Activated CD8-positive, alpha-beta memory T cell treated with anti-CD3 and anti-CD28 coated beads, Interleukin-2, amount 50 U/mL, for 1 hour (primary cell): Measurements from ENCODE around the gene MEAK7.

ENCODE experiments used
- DNase-seq: peaks from one replicate; pipeline ENCODE4 v3.0.0-alpha.2; 2020; ENCODE audit errors: extremely low read depth

MEAK7 gene

DNA sequence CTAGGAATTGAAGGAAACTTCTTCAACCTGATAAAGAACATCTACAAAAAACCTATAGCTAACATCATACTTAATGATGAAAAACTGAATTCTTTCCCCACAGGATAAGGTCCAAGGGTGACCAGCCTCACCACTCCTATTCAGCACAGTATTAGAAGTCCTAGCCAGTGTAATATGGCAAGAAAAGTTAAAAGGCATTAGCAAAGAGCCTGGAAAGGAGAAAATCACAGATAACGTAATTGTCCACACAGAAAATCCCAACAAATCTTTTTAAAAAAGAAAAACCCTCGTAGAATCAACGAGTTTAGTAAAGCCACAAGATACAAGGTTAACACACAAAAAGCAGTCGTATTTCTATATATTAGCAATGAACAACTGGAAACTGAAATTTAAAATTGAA is 37.8 kb downstream of the MEAK7 start:
- no peak for DNase-seq

DNA sequence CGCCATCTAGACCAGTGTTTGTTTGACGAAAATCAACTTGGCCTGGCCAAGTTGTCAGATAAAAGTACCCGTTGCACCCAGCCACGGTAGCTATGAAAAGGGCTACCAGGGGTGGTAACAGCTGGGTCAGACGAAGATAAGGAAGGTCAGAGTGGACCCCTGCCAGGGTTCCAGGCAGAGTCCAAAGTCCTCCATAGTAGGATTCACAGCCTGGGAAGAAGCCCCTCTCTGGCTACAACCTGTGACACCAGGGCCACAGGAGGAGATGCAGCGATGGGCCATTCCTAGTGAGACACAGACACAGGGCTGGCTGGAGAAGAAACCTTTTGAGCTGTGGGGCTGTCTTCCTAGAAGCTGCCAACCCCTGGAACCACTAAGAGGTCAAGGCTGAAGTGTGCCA is 39.3 kb downstream of the MEAK7 start:
- DNase-seq, result no peak

DNA sequence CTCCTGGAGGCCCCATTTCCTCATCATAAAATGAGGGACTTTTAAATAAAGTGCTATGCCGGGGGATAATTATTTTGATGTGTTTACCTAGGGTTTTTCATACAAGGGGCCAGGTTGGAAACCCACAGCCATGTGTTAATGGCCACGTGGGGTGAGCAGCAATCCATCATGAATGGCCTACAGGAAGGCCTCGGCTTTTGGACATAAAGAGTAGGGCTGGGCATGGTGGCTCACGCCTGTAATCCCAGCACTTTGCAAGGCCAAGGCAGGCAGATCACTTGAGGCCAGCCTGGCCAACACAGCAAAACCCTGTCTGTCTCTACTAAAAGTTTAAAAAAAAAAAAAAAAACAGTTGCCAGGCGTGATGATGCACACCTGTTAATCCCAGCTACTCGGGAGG is 40.3 kb downstream of the MEAK7 start:
- DNase-seq, result no peak

DNA sequence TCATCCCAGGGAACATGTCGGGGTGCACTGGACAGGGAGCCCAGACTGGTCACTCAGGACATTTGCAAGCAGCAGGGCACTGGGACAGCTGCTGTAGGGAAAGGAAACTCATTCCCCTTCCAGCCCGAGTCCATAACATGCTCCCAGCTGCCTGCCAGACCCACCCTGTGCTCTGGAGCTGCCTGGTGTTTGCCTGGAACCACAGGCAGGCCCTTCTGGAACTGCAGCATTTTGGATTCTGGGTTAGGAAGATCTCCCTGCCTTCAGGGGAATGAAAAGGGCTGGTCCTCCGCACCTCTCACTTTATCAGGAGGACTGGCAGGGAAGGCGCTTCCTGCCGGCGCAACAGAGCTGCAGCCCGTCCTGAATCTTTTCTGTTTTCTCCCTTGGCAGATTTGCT is 41.2 kb downstream of the MEAK7 start:
- no peak for DNase-seq

DNA sequence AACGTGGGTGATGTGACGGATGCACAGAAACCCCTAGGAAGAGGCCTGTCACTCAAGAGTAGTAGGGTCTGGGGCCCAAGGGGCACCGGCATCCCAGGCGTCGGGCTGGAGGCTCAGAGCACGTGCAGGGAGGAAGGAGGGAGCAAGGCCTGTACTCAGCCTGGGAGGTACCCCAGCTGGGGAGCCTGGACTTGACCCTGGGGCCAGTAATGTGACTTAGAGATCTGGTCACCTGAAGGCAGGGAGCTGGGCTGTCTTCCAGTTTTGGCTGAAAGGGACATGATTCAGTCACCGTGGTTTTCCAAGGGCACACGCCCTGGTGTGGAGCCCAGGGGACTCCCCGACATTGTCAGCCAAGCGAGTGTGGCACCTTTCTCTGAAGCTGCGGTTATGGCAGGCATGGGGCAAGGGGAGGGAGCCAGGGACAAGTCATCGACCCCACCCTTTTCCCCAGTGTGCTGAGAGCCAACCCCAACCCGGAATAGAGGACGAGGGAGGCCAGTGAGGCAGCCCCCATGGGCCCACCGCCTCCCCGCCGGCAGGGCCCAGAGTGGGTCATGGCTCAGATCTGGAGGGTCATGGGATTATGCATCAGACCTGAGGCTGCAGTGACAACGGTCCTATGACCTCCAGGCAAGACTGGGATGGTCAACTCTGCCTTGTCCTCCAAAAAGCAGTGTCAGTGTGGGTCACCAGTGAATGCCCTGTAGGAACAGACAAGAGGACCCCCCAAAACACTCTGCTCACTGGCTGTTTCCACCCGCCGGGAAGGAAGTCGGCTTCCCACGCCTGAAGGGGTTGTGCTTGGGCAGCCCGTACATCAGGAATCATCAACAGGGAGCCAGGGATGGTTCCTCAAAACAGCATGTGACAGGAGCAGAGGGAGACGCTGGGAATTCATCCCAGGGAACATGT is 41.9 kb downstream of the MEAK7 start:
- no peak for DNase-seq

DNA sequence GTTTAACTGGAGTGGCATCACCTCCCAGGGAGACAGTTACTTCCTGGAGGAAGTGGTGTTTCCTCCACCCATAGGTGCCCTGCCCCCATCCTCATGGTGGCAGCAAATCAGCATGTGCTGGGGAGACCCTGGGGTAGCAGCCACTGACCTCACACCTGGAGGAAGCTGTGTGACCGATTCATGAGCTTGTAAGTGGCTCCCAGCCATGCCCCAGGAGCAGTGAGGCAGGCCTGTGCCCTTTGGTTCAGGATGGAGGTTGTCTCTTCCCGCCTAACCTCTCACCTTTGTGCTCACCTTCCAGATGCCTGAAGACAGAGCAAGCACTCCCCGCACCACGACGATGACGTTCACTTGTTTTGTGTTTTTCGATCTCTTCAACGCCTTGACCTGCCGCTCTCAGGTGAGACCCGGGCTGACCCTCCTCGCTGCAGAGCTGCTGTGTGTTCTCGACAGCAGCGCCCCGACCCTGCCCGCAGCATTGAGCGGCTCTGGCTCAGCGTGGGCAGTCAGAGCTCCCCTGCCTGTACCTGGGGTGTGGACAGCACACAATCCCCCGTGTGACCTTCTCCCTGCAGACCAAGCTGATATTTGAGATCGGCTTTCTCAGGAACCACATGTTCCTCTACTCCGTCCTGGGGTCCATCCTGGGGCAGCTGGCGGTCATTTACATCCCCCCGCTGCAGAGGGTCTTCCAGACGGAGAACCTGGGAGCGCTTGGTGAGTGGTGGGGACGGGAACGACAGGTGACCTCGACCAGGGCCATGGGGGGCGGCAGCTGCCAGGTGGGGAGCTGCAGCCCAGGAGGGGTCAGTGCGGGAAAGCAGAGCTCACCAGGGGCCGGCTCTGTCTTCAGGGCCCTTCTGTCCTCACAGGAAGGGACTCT is 42.8 kb downstream of the MEAK7 start:
- DNase-seq, result no peak

DNA sequence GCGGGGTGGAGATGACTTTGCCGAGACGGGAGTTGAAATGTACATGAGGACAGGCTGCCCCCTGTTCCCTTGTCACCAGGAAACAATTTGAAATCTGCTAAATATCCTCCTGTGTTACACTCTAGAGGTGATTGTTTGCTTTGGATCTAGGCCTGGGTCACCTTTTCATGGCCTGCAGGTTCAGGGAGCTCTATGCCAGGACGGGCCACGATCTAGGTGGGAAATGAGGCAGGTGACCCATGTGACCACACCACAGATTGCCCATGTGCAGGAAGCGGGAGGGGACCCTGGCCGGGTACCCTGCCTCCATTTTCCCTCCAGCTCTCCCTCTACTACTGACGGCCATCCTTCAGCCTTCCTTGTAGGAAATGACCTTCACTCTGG is 43.4 kb downstream of the MEAK7 start:
- DNase-seq, result no peak

DNA sequence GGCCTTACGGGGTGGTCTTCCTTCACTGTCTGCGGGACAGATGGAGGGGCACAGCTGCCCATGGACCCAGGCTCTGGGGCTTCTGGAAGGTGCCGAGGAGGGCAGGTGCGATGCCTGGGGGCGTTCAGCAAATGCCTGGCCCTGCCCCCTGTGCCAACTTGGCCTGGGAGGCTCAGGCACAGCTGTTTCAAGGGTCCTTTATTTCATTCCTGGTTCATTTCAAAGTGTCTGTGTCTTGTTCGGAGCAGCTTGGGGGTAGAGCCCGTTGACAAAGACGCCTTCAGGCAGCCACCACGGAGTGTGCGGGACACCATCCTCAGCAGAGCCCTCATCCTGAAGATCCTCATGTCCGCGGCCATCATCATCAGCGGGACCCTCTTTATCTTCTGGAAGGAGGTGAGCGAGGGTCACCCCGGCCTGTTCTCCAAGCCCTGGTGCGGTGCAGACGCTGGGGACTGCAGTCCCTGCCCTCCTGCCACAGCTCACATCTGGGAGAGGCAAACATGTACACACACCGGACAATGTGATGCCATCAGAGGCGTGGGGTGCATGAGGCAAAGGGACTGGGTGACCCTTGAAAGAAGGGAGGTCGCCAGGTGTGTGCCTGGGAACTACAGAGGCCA is 43.9 kb downstream of the MEAK7 start:
- no peak for DNase-seq

DNA sequence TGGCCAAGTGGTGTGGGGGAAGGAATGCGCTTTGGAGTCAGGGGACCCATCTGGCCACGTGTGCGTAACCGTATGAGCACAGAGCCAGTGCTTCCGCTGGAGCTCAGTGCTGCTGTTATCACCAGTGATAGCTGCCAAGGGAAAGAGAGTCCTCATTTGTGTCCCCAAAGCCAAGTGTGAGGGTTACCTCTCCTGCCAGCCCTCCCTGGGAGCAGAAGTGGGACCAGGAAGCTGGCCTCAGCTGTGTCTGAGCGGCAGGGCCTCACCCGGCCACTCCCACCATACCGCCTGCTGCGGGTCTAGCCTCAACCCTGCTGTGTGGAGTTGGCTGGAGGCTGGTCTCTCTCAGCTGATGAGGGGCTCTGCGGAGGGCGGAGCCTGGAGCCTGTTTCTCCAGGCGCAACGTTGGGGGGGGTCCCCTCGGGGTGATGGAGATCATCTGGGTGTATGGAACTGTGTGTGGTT is 44.5 kb downstream of the MEAK7 start:
- DNase-seq, result no peak

DNA sequence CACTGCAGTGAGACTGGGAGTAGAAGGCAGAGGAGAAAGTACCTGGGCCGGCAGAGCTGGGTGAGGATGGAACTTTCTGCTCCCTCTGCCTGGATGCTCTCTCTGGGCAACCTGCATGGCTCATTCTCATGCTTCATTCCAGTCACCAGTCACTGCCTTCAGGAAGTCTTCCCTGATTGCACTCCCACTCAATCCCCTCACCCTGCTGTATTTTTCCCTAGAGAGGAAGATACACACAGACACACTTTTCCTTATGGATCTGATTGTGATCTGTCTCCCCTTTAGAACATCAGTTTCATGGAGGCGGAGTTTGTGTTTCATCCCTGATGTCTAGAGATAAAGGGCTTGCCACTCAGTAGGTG is 44.9 kb downstream of the MEAK7 start:
- no peak for DNase-seq

DNA sequence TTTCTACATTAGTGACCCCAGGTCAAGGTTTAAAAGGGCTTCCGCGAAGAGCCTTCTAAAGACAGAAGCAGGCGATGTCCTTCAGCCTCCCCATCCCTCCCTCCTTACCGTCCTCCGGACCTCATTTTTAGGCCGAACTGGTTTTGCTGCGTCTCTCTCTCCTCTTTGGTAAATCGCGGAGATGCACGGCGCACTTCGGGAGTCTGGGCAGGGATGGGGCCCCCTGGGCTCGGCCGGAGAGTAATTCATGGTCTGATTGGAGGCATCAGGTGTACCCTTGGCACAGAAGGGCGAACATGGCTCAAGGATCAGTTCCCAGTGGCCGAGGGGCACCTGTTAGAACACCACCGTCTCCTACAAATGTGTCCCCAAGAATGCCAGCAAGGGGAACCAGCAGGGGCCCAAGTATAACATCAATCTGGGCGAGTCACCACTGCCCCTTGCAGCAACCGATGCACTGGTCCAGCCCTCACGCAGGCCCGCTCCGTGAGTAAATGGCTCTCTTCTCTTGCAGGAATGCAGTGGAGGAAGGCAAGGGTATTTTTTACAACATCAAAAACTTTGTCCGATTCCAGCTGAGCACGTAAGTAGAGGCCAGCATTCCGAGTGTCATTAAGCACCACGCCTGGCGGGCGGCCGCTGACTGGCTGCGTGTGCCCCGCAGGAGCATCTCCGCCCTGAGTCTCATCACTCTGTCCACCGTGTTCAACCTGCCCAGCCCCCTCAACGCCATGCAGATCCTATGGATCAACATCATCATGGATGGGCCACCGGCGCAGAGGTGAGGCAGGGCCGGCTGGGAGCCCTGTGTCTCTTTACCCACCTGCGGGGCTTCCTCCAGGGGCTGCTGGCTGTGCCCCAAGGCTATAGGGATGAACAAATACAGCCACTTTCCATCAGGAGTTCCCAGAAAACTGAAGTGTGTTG is 45.6 kb downstream of the MEAK7 start:
- DNase-seq, result no peak

DNA sequence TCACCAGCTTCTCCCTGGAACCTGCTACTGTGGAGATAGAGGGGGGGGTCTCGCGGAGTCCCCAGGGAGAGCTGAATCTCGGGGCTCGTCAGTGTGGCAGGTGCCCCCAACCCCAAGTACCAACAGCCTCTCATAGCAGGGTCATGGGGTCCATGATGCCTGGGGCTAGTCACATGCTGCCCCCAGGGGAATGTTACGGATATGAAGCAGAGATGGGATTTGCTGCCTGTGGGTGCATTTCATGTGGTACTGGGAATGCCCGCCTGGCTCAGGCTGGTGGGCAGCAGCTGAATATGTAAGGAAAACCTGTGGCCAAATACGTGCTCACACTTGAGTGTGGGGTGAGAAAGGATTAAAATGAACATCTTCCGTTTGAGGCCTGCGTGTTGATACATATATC is 49.4 kb downstream of the MEAK7 start:
- no peak for DNase-seq
